Transverse colon (tissue), 4 donors: ENCODE data around the gene C10orf71. TPM values are rescaled to one million over a fixed set of nuclear protein-coding genes. Genes with fewer than 3 reads are reported as not detected.

ENCODE experiments used
- DNase-seq: peaks from one replicate; pipeline ENCODE4 v3.0.0-alpha.2; 2019
- H3K27ac ChIP-seq, 4 donors: fragments of 200-600 bp; sonication (generic); 2 replicates each; pipeline ENCODE4 v1.5.1; 2016 to 2018; ENCODE audit warnings: inconsistent platforms in 4 of 4
- H3K27me3 ChIP-seq: fragments of 200-600 bp; sonication (generic); 2 replicates; pipeline ENCODE4 v1.5.1; 2017; ENCODE audit warnings: inconsistent platforms
- H3K36me3 ChIP-seq, 4 donors: fragments of 200-600 bp; sonication (generic); 2 replicates each; pipeline ENCODE4 v1.5.1; 2017 to 2019; ENCODE audit warnings: inconsistent platforms in 4 of 4
- H3K4me1 ChIP-seq, 4 donors: fragments of 200-600 bp; sonication (generic); 2 replicates each; pipeline ENCODE4 v1.5.1; 2017 to 2020; ENCODE audit warnings: inconsistent platforms in 4 of 4
- H3K4me3 ChIP-seq, 4 donors: fragments of 200-600 bp; sonication (generic); 1 replicate in 1 of 4; 2 replicates in 3 of 4; pipeline versions ENCODE4 v1.5.1 to v1.6.1; 2017 to 2019; ENCODE audit warnings: inconsistent platforms in 4 of 4
- H3K9me3 ChIP-seq, 2 donors: fragments of 200-600 bp; sonication (generic); 2 replicates each; pipeline ENCODE4 v1.5.1; 2017 to 2019; ENCODE audit warnings: inconsistent platforms in 2 of 2
- EP300 ChIP-seq: sonication (generic); formaldehyde crosslinking; IDR thresholded peaks from one replicate; pipeline ENCODE4 v1.6.1; 2017; ENCODE audit warnings: antibody characterized with exemption, low read depth
- POLR2A ChIP-seq: fragments of 450-650 bp; IDR thresholded peaks from one replicate; pipeline ENCODE4 v1.6.1; 2016; ENCODE audit warnings: antibody characterized with exemption, mild to moderate bottlenecking, moderate library complexity
- POLR2AphosphoS5 ChIP-seq, 3 donors: sonication (generic); formaldehyde crosslinking; IDR thresholded peaks; one replicate each; pipeline ENCODE4 v1.6.1; 2016; ENCODE audit warnings: antibody characterized with exemption in 3 of 3
- WGBS, 2 donors: methylation state at CpG; one replicate each; pipeline ENCODE4 v1.1.5; 2018; ENCODE audit warnings: low coverage in 1 of 2; 5-methylcytosine and 5-hydroxymethylcytosine counted together
- in situ Hi-C, 4 donors: fragments of 200-750 bp; cut with MboI; loops; one replicate each; pipeline versions ENCODE4 v1.15.0 to v1.15.1; 2017; ENCODE audit warnings: low sequenced_read_pairs in 3 of 4, low pct_ligation_motif_present in 1 of 4, low pct_unique_long_range_greater_than_20kb in 1 of 4
- intact Hi-C: fragments of 100-400 bp; cut with DNase I; formaldehyde crosslinking; loops from one replicate; pipeline ENCODE4 v1.15.1; 2023; ENCODE audit warnings: low total_unique reads
- total RNA-seq, 4 donors: library from RNA; depleted of rRNA; stranded (reverse); fragments of >200 nt; gene quantifications; one replicate each; pipeline ENCODE4 v1.1.0, GENCODE V29; 2016
- TF ChIP-seq, protein P1 (sequence below), 5 experiments: fragments of 200-600 bp in 3 of 5; fragments of 450-650 bp in 2 of 5; sonication (generic) in 3 of 5; IDR thresholded peaks; 1 replicate in 2 of 5; 2 replicates in 3 of 5; pipeline ENCODE4 v1.5.1; 2016 to 2017; ENCODE audit warnings: antibody characterized with exemption in 5 of 5, inconsistent platforms in 3 of 5, mild to moderate bottlenecking in 2 of 5, moderate library complexity in 1 of 5

Gene C10orf71
- total RNA-seq, 4 donors from 2014 or later = under 0.01 TPM; not detected in 3

DNA sequence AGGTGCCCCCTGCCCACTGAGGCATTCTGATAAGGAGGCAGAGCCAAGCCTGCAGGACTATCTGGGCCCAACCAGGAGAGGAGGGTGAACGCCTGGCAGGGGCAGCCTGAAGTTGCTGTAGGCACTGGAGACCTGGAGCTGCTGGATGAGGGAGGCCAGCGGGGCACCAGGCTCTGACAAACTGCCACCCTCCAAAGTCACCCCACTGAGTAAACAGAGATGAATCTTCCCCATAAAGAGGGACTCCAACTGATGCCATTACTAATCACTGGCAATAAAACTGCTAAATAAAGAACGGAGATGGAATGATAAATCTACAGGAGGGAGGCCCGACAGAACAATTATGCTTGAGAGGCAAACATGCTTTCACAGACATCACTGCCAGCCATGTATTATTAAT lies 52.7 kb downstream of the C10orf71 start:
- Histone ChIP-seq H3K27me3 (no peaks in the 10 kb centered on the region), H3K4me1 (no peaks in the 10 kb centered on the region), H3K27ac (no peak overlapping the region), H3K36me3 (no peaks in the 10 kb centered on the region), H3K9me3 (no peaks in the 10 kb centered on the region), H3K4me3 (no peak overlapping the region)
- in situ Hi-C loops (no loop called here), intact Hi-C loops (no loop called here)
- TF ChIP-seq, protein P1, sequence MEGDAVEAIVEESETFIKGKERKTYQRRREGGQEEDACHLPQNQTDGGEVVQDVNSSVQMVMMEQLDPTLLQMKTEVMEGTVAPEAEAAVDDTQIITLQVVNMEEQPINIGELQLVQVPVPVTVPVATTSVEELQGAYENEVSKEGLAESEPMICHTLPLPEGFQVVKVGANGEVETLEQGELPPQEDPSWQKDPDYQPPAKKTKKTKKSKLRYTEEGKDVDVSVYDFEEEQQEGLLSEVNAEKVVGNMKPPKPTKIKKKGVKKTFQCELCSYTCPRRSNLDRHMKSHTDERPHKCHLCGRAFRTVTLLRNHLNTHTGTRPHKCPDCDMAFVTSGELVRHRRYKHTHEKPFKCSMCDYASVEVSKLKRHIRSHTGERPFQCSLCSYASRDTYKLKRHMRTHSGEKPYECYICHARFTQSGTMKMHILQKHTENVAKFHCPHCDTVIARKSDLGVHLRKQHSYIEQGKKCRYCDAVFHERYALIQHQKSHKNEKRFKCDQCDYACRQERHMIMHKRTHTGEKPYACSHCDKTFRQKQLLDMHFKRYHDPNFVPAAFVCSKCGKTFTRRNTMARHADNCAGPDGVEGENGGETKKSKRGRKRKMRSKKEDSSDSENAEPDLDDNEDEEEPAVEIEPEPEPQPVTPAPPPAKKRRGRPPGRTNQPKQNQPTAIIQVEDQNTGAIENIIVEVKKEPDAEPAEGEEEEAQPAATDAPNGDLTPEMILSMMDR (IDR thresholded peaks at IDR 0.05) = no peak
- no peak for TF ChIP-seq EP300
- no peak for TF ChIP-seq POLR2AphosphoS5 (IDR thresholded peaks at IDR 0.05)
- no peak for TF ChIP-seq POLR2A
- 50 to 52% methylated on average over 3 to 4 of the region's 4 CpGs for whole genome bisulfite sequencing, 2 donors
- DNase-seq = no peak

DNA sequence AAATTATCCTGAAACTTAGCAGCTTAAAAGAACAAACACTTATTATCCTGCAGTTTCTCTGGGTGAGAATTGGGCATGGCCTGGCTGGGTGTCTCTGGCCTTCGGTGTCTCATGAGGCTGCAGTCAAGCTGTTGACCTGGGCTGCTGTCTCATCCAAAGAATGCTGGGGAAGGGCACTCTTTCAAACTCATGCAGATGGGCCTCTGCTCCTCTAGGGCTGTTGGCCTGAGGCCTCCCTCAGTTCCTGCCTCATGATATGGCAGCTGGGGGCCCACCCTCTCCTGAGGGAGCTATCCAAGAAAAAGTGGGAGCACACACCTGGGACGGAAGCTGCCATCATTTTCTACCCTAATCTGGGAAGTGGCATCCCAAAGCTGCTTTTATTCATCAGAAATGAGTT lies 53.4 kb downstream of the C10orf71 start:
- no peak overlapping the region for H3K27ac ChIP-seq
- no peaks in the 10 kb centered on the region for H3K9me3 ChIP-seq
- TF ChIP-seq, protein P1 (IDR thresholded peaks at IDR 0.05) = no peak
- TF ChIP-seq EP300 (no peak), POLR2AphosphoS5 (IDR thresholded peaks at IDR 0.05) (no peak), POLR2A (no peak)
- WGBS, 2 donors = 81% methylated on average over 2 of the region's 2 CpGs; no CpG with 5 or more reads in 1 of the 2 donors
- no peaks in the 10 kb centered on the region for H3K27me3 ChIP-seq
- no peak overlapping the region for H3K4me3 ChIP-seq
- DNase-seq = no peak
- in situ Hi-C loops (no loop called here), intact Hi-C loops (no loop called here)
- no peaks in the 10 kb centered on the region for H3K36me3 ChIP-seq
- H3K4me1 ChIP-seq = no peaks in the 10 kb centered on the region

DNA sequence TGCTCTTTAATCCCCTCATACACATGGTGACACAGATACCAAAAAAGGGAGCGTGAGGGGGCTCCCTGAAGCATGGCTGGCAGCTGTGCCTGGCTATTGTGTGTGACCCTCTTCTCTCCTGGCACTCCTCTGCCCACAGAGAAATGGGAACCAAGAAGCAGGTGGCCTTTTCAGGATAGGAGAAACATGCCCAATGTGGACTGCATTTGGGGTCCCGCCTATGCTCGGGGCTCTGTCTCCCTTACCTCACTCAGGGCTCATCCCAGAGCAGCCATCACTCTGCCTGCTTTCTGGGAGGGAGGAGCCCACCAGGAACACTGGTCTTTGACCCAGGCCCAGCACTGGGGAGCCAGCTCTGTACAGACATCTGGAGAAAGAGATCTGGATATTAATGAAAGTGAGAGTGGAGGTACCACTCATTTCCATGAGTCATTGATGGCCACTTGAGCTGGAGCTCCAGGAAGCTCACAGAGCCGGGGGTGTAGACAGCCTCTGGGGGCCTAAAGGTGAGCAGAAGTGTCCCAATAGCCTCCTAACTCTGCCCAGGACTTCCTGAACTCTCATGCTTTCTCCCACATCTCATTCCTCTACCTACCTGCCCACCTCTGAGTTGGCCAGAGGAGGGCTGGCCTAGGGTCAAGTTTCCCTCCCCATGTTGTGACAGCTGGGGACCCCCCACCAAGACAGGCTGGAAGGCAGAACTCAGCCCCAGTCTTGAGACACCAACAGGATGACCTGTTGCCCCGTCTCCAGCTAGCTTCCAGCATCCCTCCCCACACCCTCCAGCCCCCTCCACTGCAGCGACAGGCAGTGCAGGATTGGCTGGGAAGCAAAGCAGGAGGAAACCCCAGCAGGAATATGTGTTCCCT lies 54.3 kb downstream of the C10orf71 start:
- H3K27me3 ChIP-seq = no peaks in the 10 kb centered on the region
- no peaks in the 10 kb centered on the region for H3K36me3 ChIP-seq
- 80% methylated on average over 2 to 6 of the region's 6 CpGs for WGBS, 2 donors
- DNase-seq = no peak
- intact Hi-C loops = no loop called here
- H3K9me3 ChIP-seq = no peaks in the 10 kb centered on the region
- no peak overlapping the region for H3K4me3 ChIP-seq
- H3K4me1 ChIP-seq = no peaks in the 10 kb centered on the region
- in situ Hi-C loops = no loop called here
- TF ChIP-seq, protein P1 (IDR thresholded peaks at IDR 0.05) = no peak
- no peak for TF ChIP-seq POLR2AphosphoS5 (IDR thresholded peaks at IDR 0.05)
- TF ChIP-seq POLR2A = no peak
- no peak for TF ChIP-seq EP300
- H3K27ac ChIP-seq = no peak overlapping the region

- no peak for DNase-seq
- Histone ChIP-seq H3K27ac (no peak overlapping the region), H3K4me1 (no peaks in the 10 kb centered on the region), H3K9me3 (no peaks in the 10 kb centered on the region), H3K27me3 (no peaks in the 10 kb centered on the region), H3K4me3 (no peak overlapping the region), H3K36me3 (no peaks in the 10 kb centered on the region)
- in situ Hi-C loops = no loop called here
- WGBS, 2 donors = 68 to 85% methylated on average over 5 to 8 of the region's 8 CpGs
- intact Hi-C loops = no loop called here
- no peak for TF ChIP-seq POLR2A
- no peak for TF ChIP-seq EP300
- TF ChIP-seq, protein P1 (IDR thresholded peaks at IDR 0.05) = no peak
- TF ChIP-seq POLR2AphosphoS5 (IDR thresholded peaks at IDR 0.05) = no peak
Measured at GRCh38 chr10:49353895-49354566, 55.1 kb downstream of the C10orf71 start.
